HCT116 (cell line): ENCODE results near the gene RNF214. TPM values are rescaled to one million over a fixed set of nuclear protein-coding genes. Genes with fewer than 3 reads are reported as not detected.

ENCODE experiments used
- ATAC-seq: fragments of 200-7000 bp; cut with Tn5 transposase; 2 replicates; pipeline ENCODE4 v1.9.1; 2020; ENCODE audit warnings: mild to moderate bottlenecking, moderate library complexity
- BruUV-seq: library from RNA; stranded (reverse); fragments of 400-500 nt; replicated peaks from 2 replicates; lab custom pipeline; 2021; lab: Mats Ljungman, UMichigan
- CTCF ChIA-PET: fragments of 300-600 bp; sonication (Branson Sonifier 250); formaldehyde crosslinking; loops from one replicate; lab custom pipeline; 2021; ENCODE audit warnings: antibody characterized with exemption; lab: Charles Lee
- POLR2A ChIA-PET: fragments of 300-600, 350-600 bp; sonication (Branson Sonifier 250); formaldehyde crosslinking; loops from one replicate; lab custom pipeline; 2021; ENCODE audit warnings: antibody characterized with exemption; lab: Charles Lee
- RAD21 ChIA-PET, 2 experiments: fragments of 300-600 bp; sonication (Branson Sonifier 250); formaldehyde crosslinking; loops; one replicate each; lab custom pipeline; 2023; ENCODE audit warnings: low total read pairs in 2 of 2; ENCODE audit not compliant: uncharacterized antibody in 2 of 2, unreplicated experiment in 2 of 2, low non-redundant PET in 1 of 2; lab: Charles Lee
- DNase-seq: peaks from one replicate; pipeline ENCODE4 v3.0.0-alpha.2; 2010; ENCODE audit warnings: low read depth, low spot score
- H2AFZ ChIP-seq: fragments of 200-600 bp; shearing (Covaris generic), sonication (generic); 2 replicates; pipeline ENCODE4 v1.6.1; 2017; ENCODE audit warnings: low read depth, mixed run types, mixed read lengths, antibody characterized with exemption, low read length; ENCODE audit not compliant: poor library complexity, severe bottlenecking
- H3K27ac ChIP-seq: 2 replicates; pipeline ENCODE4 v1.5.1; 2012; ENCODE audit warnings: low read depth, low read length
- H3K27me3 ChIP-seq: fragments of 200-600 bp; sonication (generic); 2 replicates; pipeline ENCODE4 v1.6.1; 2016; ENCODE audit warnings: mixed run types, low read length, mixed read lengths; ENCODE audit not compliant: insufficient read depth
- H3K36me3 ChIP-seq, 2 experiments: fragments of 200-500 bp in 1 of 2; fragments of 200-600 bp in 1 of 2; sonication (Bioruptor generic) in 1 of 2; sonication (generic) in 1 of 2; 2 replicates each; pipeline versions ENCODE4 v1.5.1 to v1.6.1; 2014 to 2016; ENCODE audit warnings: low read length in 2 of 2, inconsistent platforms in 1 of 2, mixed read lengths in 1 of 2, mixed run types in 1 of 2; ENCODE audit not compliant: insufficient read depth in 2 of 2, control insufficient read depth in 1 of 2
- H3K4me1 ChIP-seq, 2 experiments: fragments of 200-600 bp in 1 of 2; sonication (generic) in 1 of 2; 2 replicates each; pipeline versions ENCODE4 v1.5.1 to v1.6.1; 2012 to 2017; ENCODE audit warnings: low read length in 2 of 2, inconsistent platforms in 1 of 2, mild to moderate bottlenecking in 1 of 2, mixed read lengths in 1 of 2, mixed run types in 1 of 2, moderate library complexity in 1 of 2; ENCODE audit not compliant: insufficient read depth in 2 of 2, control insufficient read depth in 1 of 2
- H3K4me2 ChIP-seq: fragments of 200-600 bp; sonication (generic); 2 replicates; pipeline ENCODE4 v1.6.1; 2017; ENCODE audit warnings: mixed run types, low read length, mixed read lengths
- H3K4me3 ChIP-seq, 2 experiments: fragments of 200-600 bp in 1 of 2; sonication (generic) in 1 of 2; replicated peaks in 1 of 2; 2 replicates each; pipeline ENCODE4 v1.5.1; 2011 to 2016; ENCODE audit warnings: low read length in 2 of 2, control low read depth in 1 of 2, low read depth in 1 of 2, mild to moderate bottlenecking in 1 of 2, mixed read lengths in 1 of 2, mixed run types in 1 of 2
- H3K79me2 ChIP-seq: fragments of 200-600 bp; sonication (generic); 2 replicates; pipeline ENCODE4 v1.6.1; 2017; ENCODE audit warnings: mild to moderate bottlenecking, mixed run types, low read length, moderate library complexity, mixed read lengths; ENCODE audit not compliant: insufficient read depth
- H3K9ac ChIP-seq: fragments of 200-600 bp; sonication (generic); 2 replicates; pipeline ENCODE4 v1.6.1; 2016; ENCODE audit warnings: low read length, mixed read lengths
- H3K9me2 ChIP-seq: fragments of 200-600 bp; sonication (generic), shearing (Covaris generic); 2 replicates; pipeline ENCODE4 v1.6.1; 2017; ENCODE audit warnings: mixed run types, mild to moderate bottlenecking, moderate library complexity; ENCODE audit not compliant: insufficient read depth
- H3K9me3 ChIP-seq, 2 experiments: fragments of 200-500 bp in 1 of 2; fragments of 200-600 bp in 1 of 2; sonication (Bioruptor generic) in 1 of 2; sonication (generic) in 1 of 2; 2 replicates each; pipeline ENCODE4 v1.6.1; 2014 to 2017; ENCODE audit warnings: low read length in 2 of 2, mixed read lengths in 2 of 2, inconsistent platforms in 1 of 2, low read depth in 1 of 2, mild to moderate bottlenecking in 1 of 2, mixed run types in 1 of 2, moderate library complexity in 1 of 2; ENCODE audit not compliant: control insufficient read depth in 1 of 2, insufficient read depth in 1 of 2
- H4K20me1 ChIP-seq: fragments of 200-600 bp; sonication (generic), shearing (Covaris generic); 2 replicates; pipeline ENCODE4 v1.6.1; 2017; ENCODE audit warnings: mixed run types, mild to moderate bottlenecking, moderate library complexity; ENCODE audit not compliant: insufficient read depth
- ATF3 ChIP-seq: IDR thresholded peaks from 2 replicates; pipeline ENCODE4 v1.6.1; 2012
- CBX3 ChIP-seq: IDR thresholded peaks from 2 replicates; pipeline ENCODE4 v1.6.1; 2012; ENCODE audit warnings: low read depth
- CTCF ChIP-seq, 3 experiments: fragments of 200-600 bp in 1 of 3; sonication (generic) in 1 of 3; IDR thresholded peaks in 2 of 3; conservative IDR thresholded peaks in 1 of 3; 2 replicates each; pipeline ENCODE4 v1.5.1; 2012 to 2017; ENCODE audit warnings: low read depth in 2 of 3, low read length in 2 of 3, antibody characterized with exemption in 1 of 3, borderline replicate concordance in 1 of 3, control low read depth in 1 of 3, mild to moderate bottlenecking in 1 of 3, mixed read lengths in 1 of 3, mixed run types in 1 of 3, moderate library complexity in 1 of 3; ENCODE audit not compliant: insufficient read depth in 1 of 3
- EZH2phosphoT487 ChIP-seq: fragments of 200-600 bp; IDR thresholded peaks from 2 replicates; pipeline ENCODE4 v1.6.1; 2018; ENCODE audit warnings: antibody characterized with exemption, borderline replicate concordance
- FOSL1 ChIP-seq: IDR thresholded peaks from 2 replicates; pipeline ENCODE4 v1.6.1; 2012; ENCODE audit warnings: low read depth
- JUND ChIP-seq: IDR thresholded peaks from 2 replicates; pipeline ENCODE4 v1.6.1; 2012
- POLR2A ChIP-seq: IDR thresholded peaks from 2 replicates; pipeline ENCODE4 v1.7.0; 2011; ENCODE audit warnings: borderline replicate concordance; ENCODE audit not compliant: insufficient read depth, insufficient read length; ENCODE audit errors: extremely low read depth
- RAD21 ChIP-seq: IDR thresholded peaks from 2 replicates; pipeline ENCODE4 v1.6.1; 2012; ENCODE audit warnings: low read depth, mild to moderate bottlenecking
- TCF7L2 ChIP-seq: IDR thresholded peaks from 2 replicates; pipeline ENCODE4 v1.7.0; 2011; ENCODE audit warnings: borderline replicate concordance, inconsistent platforms; ENCODE audit not compliant: insufficient read depth, insufficient read length; ENCODE audit errors: extremely low read depth
- ZBTB33 ChIP-seq: IDR thresholded peaks from 2 replicates; pipeline ENCODE4 v1.6.1; 2011; ENCODE audit warnings: mild to moderate bottlenecking, low read length, moderate library complexity; ENCODE audit not compliant: insufficient replicate concordance; ENCODE audit errors: extremely low read depth
- ZNF274 ChIP-seq: fragments of 200-500 bp; sonication (Bioruptor generic); IDR thresholded peaks from 2 replicates; pipeline ENCODE4 v1.6.1; 2014; ENCODE audit warnings: mild to moderate bottlenecking, low read depth, low read length, inconsistent platforms
- intact Hi-C: fragments of 100-400 bp; cut with micrococcal nuclease; formaldehyde crosslinking; loops from 2 replicates; pipeline ENCODE4 v1.10.0; 2022
- total RNA-seq: library from RNA; stranded (reverse); gene quantifications from one replicate; pipeline ENCODE4 v1.2.1, GENCODE V29; 2021; ENCODE audit not compliant: unreplicated experiment

The RNF214 gene
- total RNA-seq, 1 experiment from 2014 or later, result 29.3 TPM

GRCh38 chr11:117194267-117194666 is 38.2 kb upstream of the RNF214 start:
- no peaks in the 10 kb centered on the region for H3K27me3 ChIP-seq
- POLR2A ChIA-PET, result no interaction called here

More at GRCh38 chr11:117194267-117194666, 38.2 kb upstream of the RNF214 start:
- CTCF ChIA-PET, result no interaction called here
- no peak overlapping the region for H2AFZ ChIP-seq
- DNase-seq (no peak), ATAC-seq (no peak)
- H3K79me2 ChIP-seq, result no peaks in the 10 kb centered on the region
- H3K4me3 ChIP-seq, result no peak overlapping the region
- H3K4me1 ChIP-seq, result peaks cover 11 to 19% of the 10 kb centered on the region in 2 experiments
- H3K36me3 ChIP-seq, result peaks cover 3 to 4% of the 10 kb centered on the region in 2 experiments; a peak in 1 of 4 replicates
- BruUV-seq, result no TSS peak
- no peak overlapping the region for H3K4me2 ChIP-seq
- no peak overlapping the region for H3K27ac ChIP-seq
- H4K20me1 ChIP-seq, result no peaks in the 10 kb centered on the region
- no peak overlapping the region for H3K9ac ChIP-seq
- RAD21 ChIA-PET, result no interaction called here
- TF ChIP-seq RAD21 (no peak), POLR2A (no peak), ZNF274 (no peak), FOSL1 (no peak), EZH2phosphoT487 (no peak), JUND (no peak), TCF7L2 (no peak), CTCF (IDR thresholded peaks at IDR 0.05 in 2 of 3, conservative IDR thresholded peaks at IDR 0.05 in 1 of 3; ENCODE audit: borderline replicate concordance in 1 of 3, insufficient read depth in 1 of 3, low read depth in 2 of 3, low read length in 2 of 3) (no peak), ATF3 (no peak), ZBTB33 (no peak), CBX3 (no peak)
- no peaks in the 10 kb centered on the region for H3K9me3 ChIP-seq
- intact Hi-C loops, result no loop called here
- no peaks in the 10 kb centered on the region for H3K9me2 ChIP-seq
